Sigmoid colon (tissue), 4 donors: ENCODE measurements around the gene NR2F6.

Source experiments
- CTCF ChIP-seq, 4 experiments: fragments of 450-650 bp in 3 of 4; fragments of 200-600 bp in 1 of 4; IDR thresholded peaks; one replicate each; pipeline ENCODE4 v1.5.1; 2016 to 2019; ENCODE audit warnings: antibody characterized with exemption in 4 of 4, mild to moderate bottlenecking in 3 of 4, moderate library complexity in 2 of 4
- POLR2A ChIP-seq, 2 donors: fragments of 450-650 bp; IDR thresholded peaks; one replicate each; pipeline ENCODE4 v1.6.1; 2016; ENCODE audit warnings: antibody characterized with exemption in 2 of 2, mild to moderate bottlenecking in 2 of 2, moderate library complexity in 2 of 2
- POLR2AphosphoS5 ChIP-seq, 4 donors: sonication (generic); formaldehyde crosslinking; IDR thresholded peaks; one replicate each; pipeline ENCODE4 v1.6.1; 2017; ENCODE audit warnings: antibody characterized with exemption in 4 of 4

GRCh38 chr19:17236811-17237543 is 8.7 kb downstream of the NR2F6 start:
- TF ChIP-seq CTCF (IDR thresholded peaks at IDR 0.05) (no peak), POLR2A (IDR thresholded peaks at IDR 0.05) (no peak), POLR2AphosphoS5 (IDR thresholded peaks at IDR 0.05) (no peak)
